Osteoblast (primary cell): Measurements from ENCODE around the gene CALCR. TPM values are rescaled to one million over a fixed set of nuclear protein-coding genes. Genes with fewer than 3 reads are reported as not detected.

Source experiments
- DNase-seq: peaks from one replicate; pipeline ENCODE4 v3.0.0; 2011; ENCODE audit warnings: low spot score, mixed read lengths; ENCODE audit not compliant: insufficient read length; ENCODE audit errors: missing footprints
- H2AFZ ChIP-seq: 2 replicates; pipeline ENCODE4 v1.6.0; 2011; ENCODE audit warnings: mild to moderate bottlenecking, low read length
- H3K27ac ChIP-seq: 2 replicates; pipeline ENCODE4 v1.5.1; 2011; ENCODE audit warnings: mild to moderate bottlenecking, low read depth, low read length, moderate library complexity
- H3K27me3 ChIP-seq: 2 replicates; pipeline ENCODE4 v1.6.0; 2012; ENCODE audit warnings: mild to moderate bottlenecking, control low read depth, inconsistent platforms, low read length, moderate library complexity; ENCODE audit not compliant: insufficient read depth
- H3K36me3 ChIP-seq: 2 replicates; pipeline ENCODE4 v1.5.1; 2011; ENCODE audit warnings: mild to moderate bottlenecking, low read length, control low read depth, moderate library complexity; ENCODE audit not compliant: insufficient read depth
- H3K4me1 ChIP-seq: 2 replicates; pipeline ENCODE4 v1.5.1; 2011; ENCODE audit warnings: mild to moderate bottlenecking, low read length, control low read depth, moderate library complexity; ENCODE audit not compliant: insufficient read depth
- H3K4me2 ChIP-seq: 2 replicates; pipeline ENCODE4 v1.6.0; 2011; ENCODE audit warnings: mild to moderate bottlenecking, low read length; ENCODE audit not compliant: insufficient read depth
- H3K4me3 ChIP-seq: fragments of 200-600 bp; sonication (generic); 3 replicates; pipeline ENCODE4 v1.5.1; 2012; ENCODE audit warnings: mild to moderate bottlenecking, low read length, inconsistent platforms; ENCODE audit not compliant: insufficient read depth
- H3K79me2 ChIP-seq: 2 replicates; pipeline ENCODE4 v1.6.0; 2012; ENCODE audit warnings: mild to moderate bottlenecking, low read length, control low read depth, inconsistent platforms; ENCODE audit not compliant: insufficient read depth
- H3K9me3 ChIP-seq: 2 replicates; pipeline ENCODE4 v1.5.1; 2011; ENCODE audit warnings: low read depth, low read length, control low read depth
- H4K20me1 ChIP-seq: 2 replicates; pipeline ENCODE4 v1.6.0; 2012; ENCODE audit warnings: mild to moderate bottlenecking, low read length, control low read depth; ENCODE audit not compliant: insufficient read depth
- CTCF ChIP-seq: IDR thresholded peaks from 2 replicates; pipeline ENCODE4 v1.5.1; 2011; ENCODE audit warnings: mild to moderate bottlenecking, low read depth, low read length, moderate library complexity; ENCODE audit errors: extremely low read depth
- total RNA-seq: library from RNA; depleted of rRNA; stranded (reverse); fragments of >200 nt; gene quantifications from 2 replicates; pipeline ENCODE4 v1.2.3, GENCODE V29; 2012

The CALCR gene
- total RNA-seq, 1 donor = not detected

GRCh38 chr7:93429563-93429962, 145.0 kb downstream of the CALCR start:
- Histone ChIP-seq H3K27me3 (no peaks in the 10 kb centered on the region), H3K4me1 (no peaks in the 10 kb centered on the region), H3K27ac (no peak overlapping the region), H3K4me3 (no peak overlapping the region), H3K9me3 (no peaks in the 10 kb centered on the region), H3K36me3 (no peaks in the 10 kb centered on the region), H2AFZ (no peak overlapping the region), H3K79me2 (no peaks in the 10 kb centered on the region), H4K20me1 (no peaks in the 10 kb centered on the region), H3K4me2 (no peak overlapping the region)
- TF ChIP-seq CTCF = no peak
- no peak for DNase-seq

GRCh38 chr7:93427107-93427506, 147.4 kb downstream of the CALCR start:
- Histone ChIP-seq H3K4me1 (no peaks in the 10 kb centered on the region), H3K27ac (no peak overlapping the region), H3K9me3 (no peaks in the 10 kb centered on the region), H3K27me3 (no peaks in the 10 kb centered on the region), H3K4me3 (no peak overlapping the region), H3K36me3 (no peaks in the 10 kb centered on the region), H2AFZ (no peak overlapping the region), H4K20me1 (no peaks in the 10 kb centered on the region), H3K4me2 (no peak overlapping the region), H3K79me2 (no peaks in the 10 kb centered on the region)
- no peak for DNase-seq
- no peak for TF ChIP-seq CTCF

GRCh38 chr7:93426155-93426696, 148.3 kb downstream of the CALCR start:
- Histone ChIP-seq H3K4me3 (no peak overlapping the region), H3K79me2 (no peaks in the 10 kb centered on the region), H3K4me2 (no peak overlapping the region), H3K36me3 (no peaks in the 10 kb centered on the region), H3K4me1 (no peaks in the 10 kb centered on the region), H3K27me3 (no peaks in the 10 kb centered on the region), H3K27ac (no peak overlapping the region), H2AFZ (no peak overlapping the region), H3K9me3 (no peaks in the 10 kb centered on the region), H4K20me1 (no peaks in the 10 kb centered on the region)
- no peak for TF ChIP-seq CTCF
- no peak for DNase-seq

- Histone ChIP-seq H3K27ac (no peak overlapping the region), H2AFZ (no peak overlapping the region), H3K4me2 (no peak overlapping the region), H3K4me1 (no peaks in the 10 kb centered on the region), H3K36me3 (no peaks in the 10 kb centered on the region), H3K9me3 (no peaks in the 10 kb centered on the region), H3K4me3 (no peak overlapping the region), H3K27me3 (no peaks in the 10 kb centered on the region), H3K79me2 (no peaks in the 10 kb centered on the region), H4K20me1 (no peaks in the 10 kb centered on the region)
- no peak for DNase-seq
- TF ChIP-seq CTCF = no peak
Measured at GRCh38 chr7:93414574-93414973, 159.9 kb downstream of the CALCR start.
